ENCODE data around the gene FRS2. TPM values are rescaled to one million over a fixed set of nuclear protein-coding genes. Genes with fewer than 3 reads are reported as not detected.

Gene FRS2
- total RNA-seq, 1 donor from 2014 or later, result 29.7 TPM

GRCh38 chr12:69563166-69563762, 93.1 kb downstream of the FRS2 start:
- H3K27me3 ChIP-seq (ENCODE audit: low read depth), result no peaks in the 10 kb centered on the region
- H3K27ac ChIP-seq, result no peak overlapping the region
- no peak overlapping the region for H3K4me3 ChIP-seq
- TF ChIP-seq CTCF (IDR thresholded peaks at IDR 0.05), result no peak
- ATAC-seq (no peak), DNase-seq (no peak)
- intact Hi-C loops (cut with DNase I), result no loop called here
- H3K36me3 ChIP-seq, result peaks cover 25% of the 10 kb centered on the region
- H3K4me1 ChIP-seq, result no peaks in the 10 kb centered on the region
- no peaks in the 10 kb centered on the region for H3K9me3 ChIP-seq

DNA sequence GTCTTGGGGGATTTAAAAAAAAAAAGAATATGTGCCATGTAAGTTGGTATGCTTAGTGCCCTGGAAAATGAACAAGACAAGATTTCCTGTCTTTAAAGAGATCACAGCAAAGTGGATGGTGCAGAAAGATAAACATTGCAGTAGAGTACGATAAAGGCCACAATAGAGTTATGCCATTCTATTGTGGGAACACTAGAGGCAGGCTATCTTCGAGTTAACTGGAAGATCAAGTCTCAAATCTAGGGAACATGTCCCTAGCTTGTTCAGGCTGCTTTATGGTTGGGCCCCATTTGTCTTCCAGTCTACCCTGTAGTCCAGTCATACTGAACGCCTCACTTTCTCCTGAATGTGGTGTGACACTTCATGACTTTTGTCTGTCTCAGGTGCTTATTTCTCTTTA, 96.4 kb downstream of the FRS2 start:
- ATAC-seq (no peak), DNase-seq (no peak)
- Histone ChIP-seq H3K27me3 (ENCODE audit: low read depth) (no peaks in the 10 kb centered on the region), H3K9me3 (no peaks in the 10 kb centered on the region), H3K4me1 (no peaks in the 10 kb centered on the region), H3K36me3 (peaks cover 40% of the 10 kb centered on the region), H3K27ac (no peak overlapping the region), H3K4me3 (no peak overlapping the region)
- TF ChIP-seq CTCF (IDR thresholded peaks at IDR 0.05), result no peak
- intact Hi-C loops (cut with DNase I), result no loop called here

DNA sequence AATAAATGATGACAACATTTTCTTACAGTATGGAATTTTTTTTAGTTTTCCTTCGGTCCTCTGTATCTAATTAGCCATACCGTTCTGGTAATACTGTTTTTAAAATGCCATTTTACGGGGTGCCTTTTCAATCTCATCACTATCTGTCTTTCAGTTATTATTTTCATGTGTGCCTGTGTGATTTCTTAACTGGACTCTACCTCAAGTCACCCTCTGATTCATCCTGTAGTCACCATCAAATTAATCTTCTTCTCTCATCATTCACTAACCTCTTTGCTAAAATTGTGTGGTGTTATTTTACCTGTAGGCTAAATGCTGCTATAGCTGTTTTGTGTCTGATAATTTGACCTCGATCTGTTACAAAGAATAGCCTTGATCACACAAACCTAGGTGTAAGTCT, 99.0 kb downstream of the FRS2 start:
- no peaks in the 10 kb centered on the region for H3K27me3 ChIP-seq (ENCODE audit: low read depth)
- H3K4me3 ChIP-seq, result no peak overlapping the region
- intact Hi-C loops (cut with DNase I), result no loop called here
- H3K27ac ChIP-seq, result no peak overlapping the region
- no peaks in the 10 kb centered on the region for H3K9me3 ChIP-seq
- H3K36me3 ChIP-seq, result peaks cover 50% of the 10 kb centered on the region
- DNase-seq (no peak), ATAC-seq (no peak)
- H3K4me1 ChIP-seq, result no peaks in the 10 kb centered on the region
- TF ChIP-seq CTCF (IDR thresholded peaks at IDR 0.05), result no peak

GRCh38 chr12:69570000-69570516, 99.9 kb downstream of the FRS2 start:
- Histone ChIP-seq H3K9me3 (no peaks in the 10 kb centered on the region), H3K36me3 (peaks cover 59% of the 10 kb centered on the region), H3K27me3 (ENCODE audit: low read depth) (no peaks in the 10 kb centered on the region), H3K4me1 (no peaks in the 10 kb centered on the region), H3K27ac (no peak overlapping the region), H3K4me3 (no peak overlapping the region)
- intact Hi-C loops (cut with DNase I), result no loop called here
- TF ChIP-seq CTCF (IDR thresholded peaks at IDR 0.05), result no peak
- ATAC-seq (peak in 1 of 2 donors; percentile 19), DNase-seq (no peak)

GRCh38 chr12:69570545-69571399, 100.6 kb downstream of the FRS2 start:
- ATAC-seq (peak; percentile 84 to 85), DNase-seq (no peak)
- Histone ChIP-seq H3K27me3 (ENCODE audit: low read depth) (no peaks in the 10 kb centered on the region), H3K36me3 (peaks cover 61% of the 10 kb centered on the region), H3K27ac (no peak overlapping the region), H3K4me3 (no peak overlapping the region), H3K9me3 (no peaks in the 10 kb centered on the region), H3K4me1 (no peaks in the 10 kb centered on the region)
- intact Hi-C loops (cut with DNase I), result no loop called here
- peak; percentile 84 for TF ChIP-seq CTCF (IDR thresholded peaks at IDR 0.05)

Measured in lower lobe of right lung (tissue), 2 donors.